HepG2 (cell line): ENCODE measurements around the gene SQOR. TPM values are rescaled to one million over a fixed set of nuclear protein-coding genes. Genes with fewer than 3 reads are reported as not detected.

Source experiments
- ATAC-seq: fragments of 200-7000 bp; cut with Tn5 transposase; 3 replicates; pipeline ENCODE4 v1.9.1; 2020; ENCODE audit warnings: mild to moderate bottlenecking, moderate library complexity
- BruUV-seq: library from RNA; stranded (reverse); fragments of 400-500 nt; replicated peaks from 2 replicates; lab custom pipeline; 2021; lab: Mats Ljungman, UMichigan
- CTCF ChIA-PET: fragments of 300-600 bp; formaldehyde crosslinking; extraction: SDS; loops from one replicate; lab custom pipeline; 2021; ENCODE audit warnings: low total read pairs, inconsistent platforms, low intra/inter-chr PET ratio; lab: Yijun Ruan, JAX
- POLR2A ChIA-PET: fragments of 350-600 bp; sonication (Branson Sonifier 250); formaldehyde crosslinking; loops from one replicate; lab custom pipeline; 2020; ENCODE audit warnings: antibody characterized with exemption, inconsistent platforms; lab: Yijun Ruan, JAX
- DNase-seq: peaks from one replicate; pipeline ENCODE4 v3.0.0-alpha.2; 2015; ENCODE audit warnings: low spot score
- FAIRE-seq: peaks from 3 replicates; lab custom pipeline; 2011; peaks lifted over from hg19 to GRCh38; lab: Jason Lieb, UNC
- H2AFZ ChIP-seq: one replicate; pipeline ENCODE4 v1.6.1; 2011; ENCODE audit warnings: low read length, inconsistent platforms
- H3K27ac ChIP-seq: fragments of 300-600 bp; 3 replicates; pipeline ENCODE4 v1.8.0; 2011; ENCODE audit warnings: mixed run types, mild to moderate bottlenecking, mixed read lengths, low read length, inconsistent platforms; ENCODE audit not compliant: insufficient read depth; ENCODE audit errors: extremely low read length
- H3K27me3 ChIP-seq, 2 experiments: fragments of 200-600 bp in 1 of 2; 2 replicates in 1 of 2; 3 replicates in 1 of 2; pipeline versions ENCODE4 v1.6.0 to v1.8.0; 2011; ENCODE audit warnings: low read length in 2 of 2, mild to moderate bottlenecking in 2 of 2, moderate library complexity in 2 of 2, inconsistent platforms in 1 of 2; ENCODE audit not compliant: insufficient read depth in 2 of 2, control insufficient read depth in 1 of 2
- H3K36me3 ChIP-seq, 2 experiments: fragments of 200-600 bp in 1 of 2; replicated peaks in 1 of 2; 2 replicates in 1 of 2; 3 replicates in 1 of 2; pipeline versions ENCODE4 v1.5.1 to v1.8.0; 2011; ENCODE audit warnings: low read length in 2 of 2, inconsistent platforms in 1 of 2; ENCODE audit not compliant: insufficient read depth in 2 of 2, control insufficient read depth in 1 of 2
- H3K4me1 ChIP-seq: 2 replicates; pipeline ENCODE4 v1.5.1; 2012; ENCODE audit warnings: low read length, inconsistent platforms; ENCODE audit not compliant: insufficient read depth
- H3K4me2 ChIP-seq: 2 replicates; pipeline ENCODE4 v1.6.0; 2011; ENCODE audit warnings: low read depth, low read length, inconsistent platforms
- H3K4me3 ChIP-seq, 3 experiments: fragments of 200-600 bp in 1 of 3; sonication (generic), shearing (Covaris generic) in 1 of 3; replicated peaks in 1 of 3; 2 replicates each; pipeline ENCODE4 v1.5.1; 2011 to 2016; ENCODE audit warnings: low read length in 3 of 3, inconsistent platforms in 2 of 3, low read depth in 2 of 3, mild to moderate bottlenecking in 2 of 3, control low read depth in 1 of 3, mixed read lengths in 1 of 3; ENCODE audit not compliant: insufficient read depth in 1 of 3
- H3K79me2 ChIP-seq: one replicate; pipeline ENCODE4 v1.6.1; 2011; ENCODE audit warnings: low read length, inconsistent platforms; ENCODE audit not compliant: insufficient read depth
- H3K9ac ChIP-seq: 2 replicates; pipeline ENCODE4 v1.6.0; 2011; ENCODE audit warnings: mild to moderate bottlenecking, low read depth, low read length, inconsistent platforms; ENCODE audit not compliant: insufficient read depth
- H3K9me3 ChIP-seq: 2 replicates; pipeline ENCODE4 v1.5.1; 2012; ENCODE audit warnings: mild to moderate bottlenecking, low read length
- H4K20me1 ChIP-seq: 2 replicates; pipeline ENCODE4 v1.6.0; 2011; ENCODE audit warnings: inconsistent platforms, mild to moderate bottlenecking, low read length, moderate library complexity; ENCODE audit not compliant: insufficient read depth
- ADNP ChIP-seq: sonication (generic); formaldehyde crosslinking; IDR thresholded peaks from 2 replicates; pipeline ENCODE4 v1.4.0; 2020; ENCODE audit warnings: missing genetic modification reagents
- CENPT ChIP-seq: sonication (generic); formaldehyde crosslinking; IDR thresholded peaks from 2 replicates; pipeline ENCODE4 v1.8.0; 2022; ENCODE audit warnings: low read depth, mild to moderate bottlenecking, moderate library complexity, missing genetic modification reagents
- FOXA1 ChIP-seq, 2 experiments: fragments of 450-650 bp in 1 of 2; sonication (generic) in 1 of 2; formaldehyde crosslinking in 1 of 2; IDR thresholded peaks; 2 replicates each; pipeline versions ENCODE4 v1.4.0 to v1.6.1; 2016 to 2020; ENCODE audit warnings: missing genetic modification reagents in 1 of 2
- HNRNPH1 ChIP-seq: fragments of 200-400 bp; formaldehyde crosslinking; optimal IDR thresholded peaks from 2 replicates; pipeline ENCODE3; 2017; ENCODE audit warnings: mild to moderate bottlenecking, low read depth, low read length
- MED8 ChIP-seq: sonication (generic); formaldehyde crosslinking; IDR thresholded peaks from 2 replicates; pipeline ENCODE4 v1.8.1; 2023; ENCODE audit warnings: mild to moderate bottlenecking, missing genetic modification reagents; ENCODE audit not compliant: insufficient replicate concordance
- TARDBP ChIP-seq: sonication (generic); formaldehyde crosslinking; IDR thresholded peaks from 2 replicates; pipeline ENCODE4 v1.8.0; 2022; ENCODE audit warnings: mild to moderate bottlenecking, missing genetic modification reagents
- ZNF496 ChIP-seq: sonication (generic); formaldehyde crosslinking; IDR thresholded peaks from 2 replicates; pipeline ENCODE4 v1.8.1; 2023; ENCODE audit warnings: mild to moderate bottlenecking, moderate library complexity, missing genetic modification reagents; ENCODE audit not compliant: insufficient replicate concordance
- WGBS: methylation state at CpG from one replicate; pipeline ENCODE4 v1.1.6; 2017; ENCODE audit warnings: low lambda C conversion rate; 5-methylcytosine and 5-hydroxymethylcytosine counted together
- in situ Hi-C: cut with HindIII; loops from 2 replicates; pipeline ENCODE4 v1.10.0; 2017; ENCODE audit warnings: low pct_unique_long_range_greater_than_20kb; ENCODE audit not compliant: extremely low pct_ligation_motif_present
- intact Hi-C: fragments of 100-400 bp; cut with micrococcal nuclease; formaldehyde crosslinking; loops from one replicate; pipeline ENCODE4 v1.10.0; 2022; ENCODE audit not compliant: unreplicated experiment
- polyA plus RNA-seq, 8 experiments: library from polyadenylated mRNA; depleted of rRNA in 3 of 8; stranded (reverse) in 7 of 8; unstranded in 1 of 8; fragments of >200 nt; fragmentation: Illumina TruSeq in 4 of 8; extraction: Trizol in 4 of 8; gene quantifications; 2 replicates each; pipeline versions ENCODE4 v1.2.1 to v1.2.3, GENCODE V29; 2011 to 2016; ENCODE audit warnings: low read depth in 4 of 8, missing spikeins in 1 of 8, mixed read lengths in 1 of 8; ENCODE audit not compliant: insufficient read depth in 1 of 8
- total RNA-seq, 5 experiments: library from RNA; depleted of rRNA; stranded (reverse); fragments of >200 nt; fragmentation: Illumina TruSeq; extraction: Trizol; gene quantifications; 2 replicates each; pipeline ENCODE4 v1.2.3, GENCODE V29; 2016; ENCODE audit warnings: low read depth in 1 of 5

The SQOR gene
- total and polyA plus RNA-seq, 2 of the 13 experiments (the other 11 are each of a cell fraction or from before 2014, with no cell fraction given), result 19.3 to 19.4 TPM

- Histone ChIP-seq H4K20me1 (no peaks in the 10 kb centered on the region), H3K4me2 (no peak overlapping the region), H3K27me3 (no peaks in the 10 kb centered on the region; a peak in 1 of 5 replicates), H3K9ac (no peak overlapping the region), H3K79me2 (no peaks in the 10 kb centered on the region), H3K4me1 (peaks cover 23% of the 10 kb centered on the region), H3K36me3 (no peaks in the 10 kb centered on the region), H2AFZ (no peak overlapping the region), H3K4me3 (no peak overlapping the region), H3K27ac (no peak overlapping the region), H3K9me3 (no peaks in the 10 kb centered on the region)
- no peak for FAIRE-seq
- DNase-seq, result no peak
- POLR2A ChIA-PET, result interaction anchor here (0.7 kb wide), 1 partner anchor 10 kb away, joined by 3 read pairs; no protein-coding TSS in a partner anchor
- TF ChIP-seq TARDBP (CRISPR knock-in tag) (no peak), ADNP (CRISPR knock-in tag) (no peak), HNRNPH1 (no peak), MED8 (no peak)
- 100% methylated on average over 22 of the region's 35 CpGs for WGBS
- CTCF ChIA-PET, result no interaction called here
- in situ Hi-C loops, result no loop called here
- intact Hi-C loops, result no loop called here
- no peak for ATAC-seq
- no TSS peak for BruUV-seq
Observed at GRCh38 chr15:45650889-45651525, 16.2 kb downstream of the SQOR start.

GRCh38 chr15:45653702-45654424 is 19.0 kb downstream of the SQOR start:
- WGBS, result 86% methylated on average over 3 of the region's 3 CpGs
- intact Hi-C loops, result no loop called here
- Histone ChIP-seq H3K4me2 (no peak overlapping the region), H3K9me3 (no peaks in the 10 kb centered on the region), H3K4me1 (peaks cover 20% of the 10 kb centered on the region), H3K27me3 (no peaks in the 10 kb centered on the region; a peak in 1 of 5 replicates), H3K4me3 (no peak overlapping the region), H2AFZ (no peak overlapping the region), H3K27ac (no peak overlapping the region), H3K9ac (no peak overlapping the region), H4K20me1 (no peaks in the 10 kb centered on the region)
- FAIRE-seq (no peak), ATAC-seq (no peak), DNase-seq (no peak)
- BruUV-seq, result no TSS peak
- POLR2A ChIA-PET, result no interaction called here
- TF ChIP-seq ZNF496 (CRISPR knock-in tag), result no peak
- TF ChIP-seq CENPT (CRISPR knock-in tag), result no peak
- no peak for TF ChIP-seq FOXA1 (IDR thresholded peaks at IDR 0.05)
- TF ChIP-seq FOXA1 (CRISPR knock-in tag; IDR thresholded peaks at IDR 0.05), result no peak
- TF ChIP-seq, all 625 proteins: peak for 0
- no peaks in the 10 kb centered on the region for H3K79me2 ChIP-seq
- in situ Hi-C loops, result no loop called here
- CTCF ChIA-PET, result no interaction called here
- H3K36me3 ChIP-seq, result no peaks in the 10 kb centered on the region
